Natural killer cell treated with Interleukin-12 subunit alpha and Interleukin-12 subunit beta and Interleukin-15 and Interleukin-18, amount 100 ng/mL, for 72 hours (primary cell): Measurements from ENCODE around the gene STK11IP. TPM values are rescaled to one million over a fixed set of nuclear protein-coding genes. Genes with fewer than 3 reads are reported as not detected.

ENCODE experiments used
- ATAC-seq, 2 donors: fragments of 150-1000 bp; cut with Tn5 transposase in 1 of 2; sonication (Bioruptor Pico), chemical (Tn5 transposase) in 1 of 2; 2 replicates each; pipeline ENCODE4 v1.10.0; 2021
- DNase-seq: peaks from one replicate; pipeline ENCODE4 v3.0.0; 2022; ENCODE audit warnings: low spot score
- H3K27ac Mint-ChIP-seq, 2 donors: 1 replicate in 1 of 2; 2 replicates in 1 of 2; pipeline ENCODE4 v1.8.0; 2022; ENCODE audit warnings: mixed read lengths in 2 of 2, mild to moderate bottlenecking in 1 of 2, moderate library complexity in 1 of 2
- H3K27me3 Mint-ChIP-seq, 2 donors: 1 replicate in 1 of 2; 2 replicates in 1 of 2; pipeline ENCODE4 v1.8.0; 2022; ENCODE audit warnings: mixed read lengths in 2 of 2
- H3K36me3 Mint-ChIP-seq: one replicate; pipeline ENCODE4 v1.8.0; 2022; ENCODE audit warnings: mixed read lengths
- H3K4me1 Mint-ChIP-seq, 2 donors: 1 replicate in 1 of 2; 2 replicates in 1 of 2; pipeline ENCODE4 v1.8.0; 2022; ENCODE audit warnings: low read depth in 2 of 2, mixed read lengths in 2 of 2, mild to moderate bottlenecking in 1 of 2
- H3K4me3 Mint-ChIP-seq: one replicate; pipeline ENCODE4 v1.8.0; 2022; ENCODE audit warnings: mixed read lengths
- H3K9me3 Mint-ChIP-seq: 2 replicates; pipeline ENCODE4 v1.8.0; 2022; ENCODE audit warnings: mixed read lengths
- total RNA-seq, 2 donors: library from RNA; stranded (reverse); gene quantifications; one replicate each; pipeline ENCODE4 v1.2.3, GENCODE V29; 2022

The STK11IP gene
- total RNA-seq, 2 donors from 2014 or later = 27.7 to 50.7 TPM

DNA sequence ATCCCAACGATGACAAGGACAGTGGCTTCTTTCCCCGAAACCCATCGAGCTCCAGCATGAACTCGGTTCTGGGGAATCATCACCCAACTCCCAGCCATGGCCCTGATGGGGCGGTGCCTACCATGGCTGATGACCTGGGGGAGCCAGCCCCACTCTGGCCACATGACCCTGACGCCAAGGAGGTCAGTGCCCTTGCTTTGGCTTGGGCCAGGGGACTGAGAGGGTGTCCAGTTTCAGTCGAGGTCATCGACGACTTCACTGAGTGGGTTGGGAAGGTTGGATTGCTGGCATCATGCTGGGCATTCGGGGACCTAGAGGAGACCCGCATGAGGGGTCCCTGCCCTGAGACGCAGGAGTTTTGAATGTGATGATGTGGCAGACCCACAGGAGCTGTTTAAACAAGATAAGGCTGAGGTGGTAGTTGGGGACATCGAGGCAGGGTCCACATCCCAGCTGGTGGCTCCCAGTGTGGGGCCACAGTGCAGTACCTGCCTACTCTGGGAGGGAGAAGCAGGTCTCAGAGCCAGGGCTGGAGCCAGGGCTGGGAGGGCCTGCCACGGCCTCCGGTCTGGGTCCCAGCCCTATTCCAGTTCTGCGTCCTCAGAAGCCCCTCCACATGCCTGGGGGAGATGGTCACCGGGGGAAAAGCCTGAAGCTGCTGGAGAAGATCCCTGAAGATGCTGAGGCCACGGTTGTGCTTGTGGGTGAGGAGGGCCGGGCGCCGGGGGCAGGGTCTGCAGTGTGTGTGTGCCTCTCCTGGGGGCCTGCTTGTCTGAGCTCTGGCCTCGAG, 35.8 kb downstream of the STK11IP start:
- no peaks in the 10 kb centered on the region for H3K36me3 Mint-ChIP-seq
- H3K4me1 Mint-ChIP-seq = no peaks in the 10 kb centered on the region
- H3K4me3 Mint-ChIP-seq = no peak overlapping the region
- H3K9me3 Mint-ChIP-seq = no peaks in the 10 kb centered on the region
- ATAC-seq = no peak
- H3K27me3 Mint-ChIP-seq = peaks cover 8 to 15% of the 10 kb centered on the region in 2 donors
- no peak overlapping the region for H3K27ac Mint-ChIP-seq
- no peak for DNase-seq

DNA sequence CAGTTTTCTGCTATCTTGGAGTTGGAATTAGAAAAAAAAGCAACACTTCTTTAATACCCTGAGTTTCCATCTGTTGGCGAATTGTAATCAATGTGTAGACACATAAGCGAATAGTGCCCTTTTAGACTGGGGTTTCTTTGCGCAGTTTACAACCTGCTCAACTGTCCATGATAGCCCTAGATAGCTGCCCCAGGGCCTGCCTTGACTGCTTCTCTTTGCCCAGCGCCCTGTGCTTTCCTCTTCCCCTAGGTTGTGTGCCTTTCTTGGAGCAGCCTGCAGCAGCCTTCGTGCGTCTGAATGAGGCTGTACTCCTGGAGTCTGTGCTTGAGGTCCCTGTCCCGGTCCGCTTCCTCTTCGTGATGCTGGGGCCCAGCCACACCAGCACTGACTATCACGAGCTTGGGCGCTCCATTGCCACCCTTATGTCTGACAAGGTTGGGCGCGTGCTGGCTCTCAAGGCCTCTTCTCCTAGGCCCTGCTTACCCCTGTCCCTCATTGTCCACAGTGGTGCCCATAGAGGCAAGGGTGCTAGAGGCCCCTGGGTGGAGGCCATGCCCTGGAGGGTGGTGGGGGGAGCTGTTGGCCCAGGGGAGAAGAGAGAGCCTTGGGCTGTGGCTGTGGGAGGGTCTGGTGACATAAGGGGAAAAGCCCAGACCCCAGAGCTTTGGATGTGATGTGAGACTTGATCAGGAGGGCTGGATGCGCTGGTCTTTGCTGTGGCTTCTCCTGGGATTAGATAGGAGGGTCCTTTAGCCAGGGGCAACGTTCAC, 36.7 kb downstream of the STK11IP start:
- Mint-ChIP-seq H3K4me3 (no peak overlapping the region), H3K4me1 (peaks cover 0 to 6% of the 10 kb centered on the region in 2 donors), H3K36me3 (no peaks in the 10 kb centered on the region), H3K9me3 (no peaks in the 10 kb centered on the region), H3K27me3 (peaks cover 8 to 13% of the 10 kb centered on the region in 2 donors), H3K27ac (no peak overlapping the region)
- no peak for ATAC-seq
- DNase-seq = no peak

DNA sequence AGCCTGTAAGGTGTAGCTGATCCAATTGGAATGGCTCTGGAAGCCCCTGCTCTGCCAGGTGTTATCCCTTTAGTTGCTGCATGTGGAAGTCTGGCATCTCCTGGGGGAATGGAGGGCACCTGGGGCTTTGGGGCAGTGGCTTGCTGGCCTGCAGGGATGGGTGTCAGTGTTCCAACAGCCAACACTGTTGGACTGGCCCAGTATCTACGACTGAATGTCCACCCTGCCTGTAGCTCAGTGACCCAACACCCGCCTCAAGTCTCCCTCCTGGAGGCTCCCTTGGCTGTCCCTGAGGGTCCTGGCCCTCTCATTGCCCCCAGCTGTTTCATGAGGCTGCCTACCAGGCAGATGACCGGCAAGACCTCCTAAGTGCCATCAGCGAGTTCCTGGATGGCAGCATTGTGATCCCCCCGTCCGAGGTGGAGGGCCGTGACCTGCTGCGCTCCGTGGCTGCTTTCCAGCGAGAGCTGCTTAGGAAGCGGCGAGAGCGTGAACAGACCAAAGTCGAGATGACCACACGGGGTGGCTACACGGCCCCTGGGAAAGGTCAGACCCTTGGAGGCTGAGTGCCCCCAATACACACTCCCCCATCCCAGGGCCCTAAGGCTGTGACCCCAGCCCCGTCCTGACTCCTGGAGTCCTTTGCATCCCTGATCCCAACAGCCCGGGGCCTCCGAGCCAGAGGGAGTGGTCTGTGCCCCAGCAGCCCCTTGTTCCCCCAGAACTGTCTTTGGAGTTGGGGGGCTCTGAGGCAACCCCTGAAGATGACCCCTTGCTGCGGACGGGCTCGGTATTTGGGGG, 37.5 kb downstream of the STK11IP start:
- no peak for ATAC-seq
- no peak overlapping the region for H3K27ac Mint-ChIP-seq
- no peaks in the 10 kb centered on the region for H3K36me3 Mint-ChIP-seq
- H3K4me1 Mint-ChIP-seq = peaks cover 0 to 6% of the 10 kb centered on the region in 2 donors
- no peaks in the 10 kb centered on the region for H3K9me3 Mint-ChIP-seq
- no peak for DNase-seq
- no peak overlapping the region for H3K4me3 Mint-ChIP-seq
- peaks cover 8 to 12% of the 10 kb centered on the region in 2 donors for H3K27me3 Mint-ChIP-seq

DNA sequence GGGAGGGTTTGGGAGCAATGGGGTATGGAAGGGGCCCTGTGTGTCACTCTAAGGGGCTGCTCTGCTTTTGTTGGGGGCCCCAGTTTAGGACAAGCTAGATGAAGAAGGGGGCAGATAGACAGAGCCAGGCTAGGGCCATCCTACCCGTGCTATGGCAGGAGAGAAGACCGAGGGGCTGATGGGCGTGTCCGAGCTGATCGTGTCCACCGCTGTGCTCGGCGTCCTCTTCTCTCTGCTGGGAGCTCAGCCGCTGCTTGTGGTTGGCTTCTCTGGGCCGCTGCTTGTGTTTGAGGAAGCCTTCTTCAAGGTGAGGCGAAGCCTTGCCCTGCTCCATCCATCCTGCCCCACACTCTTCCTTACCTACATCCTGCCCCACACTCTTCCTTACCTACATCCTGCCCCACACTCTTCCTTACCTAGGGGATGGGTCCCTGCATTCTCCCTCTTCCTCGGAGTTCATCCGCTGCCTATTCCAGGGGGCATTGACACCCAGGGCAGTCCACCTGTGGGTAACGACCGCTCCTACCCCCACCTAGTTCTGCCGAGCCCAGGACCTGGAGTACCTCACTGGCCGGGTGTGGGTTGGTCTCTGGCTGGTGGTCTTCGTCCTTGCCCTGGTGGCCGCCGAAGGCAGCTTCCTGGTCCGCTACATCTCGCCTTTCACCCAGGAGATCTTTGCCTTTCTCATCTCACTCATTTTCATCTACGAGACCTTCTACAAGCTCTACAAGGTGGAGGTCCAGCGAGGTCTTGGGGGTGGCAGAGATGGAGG, 38.7 kb downstream of the STK11IP start:
- no peak for ATAC-seq
- Mint-ChIP-seq H3K27me3 (peaks cover 8 to 10% of the 10 kb centered on the region in 2 donors), H3K27ac (no peak overlapping the region), H3K36me3 (no peaks in the 10 kb centered on the region), H3K9me3 (no peaks in the 10 kb centered on the region), H3K4me3 (no peak overlapping the region), H3K4me1 (peaks cover 0 to 6% of the 10 kb centered on the region in 2 donors)
- no peak for DNase-seq

- Mint-ChIP-seq H3K9me3 (no peaks in the 10 kb centered on the region), H3K36me3 (no peaks in the 10 kb centered on the region), H3K27ac (no peak overlapping the region), H3K4me3 (no peak overlapping the region), H3K27me3 (peaks cover 8 to 13% of the 10 kb centered on the region in 2 donors), H3K4me1 (peaks cover 0 to 6% of the 10 kb centered on the region in 2 donors)
- no peak for DNase-seq
- ATAC-seq = no peak
Observed at GRCh38 chr2:219636941-219637841, 39.5 kb downstream of the STK11IP start.

DNA sequence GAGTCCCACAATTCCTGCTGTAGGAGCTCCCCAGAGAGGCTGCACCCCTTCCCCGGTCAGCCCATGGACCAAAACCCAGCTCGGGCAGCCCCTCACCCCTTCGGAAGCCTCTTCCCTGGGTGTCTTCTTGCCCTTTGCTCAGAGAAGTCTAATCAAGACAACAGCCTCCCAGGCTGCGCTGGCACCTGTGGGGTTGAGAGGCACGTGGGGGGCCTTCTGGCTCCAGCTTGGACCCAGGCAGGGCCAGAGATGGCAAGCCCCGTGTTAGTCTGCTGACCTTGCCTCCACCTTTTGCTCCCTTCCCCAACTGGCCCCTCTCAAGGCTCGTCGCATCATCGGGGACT, 40.2 kb downstream of the STK11IP start:
- Mint-ChIP-seq H3K36me3 (no peaks in the 10 kb centered on the region), H3K27ac (no peak overlapping the region), H3K9me3 (no peaks in the 10 kb centered on the region), H3K4me3 (no peak overlapping the region), H3K4me1 (peaks cover 3 to 11% of the 10 kb centered on the region in 2 donors), H3K27me3 (peaks cover 8 to 13% of the 10 kb centered on the region in 2 donors)
- ATAC-seq = no peak
- no peak for DNase-seq

DNA sequence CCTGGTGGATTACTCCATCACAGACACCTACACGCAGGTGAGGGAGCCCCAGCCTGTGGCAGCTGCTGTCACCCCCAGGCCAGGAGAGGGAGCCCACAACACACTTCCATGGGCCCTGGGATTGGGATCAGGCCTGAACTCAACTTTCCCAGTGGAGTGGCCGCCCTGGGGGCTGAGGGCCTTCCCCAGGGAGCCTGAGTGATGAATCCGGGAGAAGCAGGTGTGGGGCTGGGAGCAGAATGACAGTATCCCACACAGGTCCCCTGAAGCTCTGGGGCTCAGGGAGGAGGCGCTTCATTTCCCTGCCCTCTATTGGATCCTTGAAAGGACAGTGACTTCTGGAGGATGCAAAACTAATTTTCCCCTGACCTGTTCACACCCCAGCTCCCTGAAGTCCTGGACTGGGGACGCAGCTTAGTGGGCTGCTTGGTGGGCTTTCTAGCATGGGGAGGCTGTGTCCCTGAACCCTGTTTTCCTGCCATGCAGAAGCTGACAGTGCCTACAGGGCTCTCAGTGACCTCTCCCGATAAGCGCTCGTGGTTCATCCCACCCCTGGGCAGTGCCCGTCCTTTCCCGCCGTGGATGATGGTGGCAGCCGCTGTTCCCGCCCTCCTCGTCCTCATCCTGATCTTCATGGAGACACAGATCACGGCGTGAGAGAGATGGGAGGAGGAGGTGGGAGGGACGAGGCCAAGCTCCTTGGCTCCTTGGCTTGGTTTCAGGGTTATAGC, 40.7 kb downstream of the STK11IP start:
- ATAC-seq (no peak), DNase-seq (no peak)
- Mint-ChIP-seq H3K9me3 (no peaks in the 10 kb centered on the region), H3K36me3 (no peaks in the 10 kb centered on the region), H3K27me3 (peaks cover 8 to 13% of the 10 kb centered on the region in 2 donors), H3K4me3 (no peak overlapping the region), H3K4me1 (peaks cover 5 to 12% of the 10 kb centered on the region in 2 donors), H3K27ac (no peak overlapping the region)

- Mint-ChIP-seq H3K27ac (no peak overlapping the region), H3K4me1 (peaks cover 5 to 12% of the 10 kb centered on the region in 2 donors), H3K36me3 (no peaks in the 10 kb centered on the region), H3K4me3 (no peak overlapping the region), H3K27me3 (peaks cover 8 to 11% of the 10 kb centered on the region in 2 donors), H3K9me3 (no peaks in the 10 kb centered on the region)
- ATAC-seq (no peak), DNase-seq (no peak)
Observed at GRCh38 chr2:219638948-219639755, 41.5 kb downstream of the STK11IP start.

- no peak overlapping the region for H3K27ac Mint-ChIP-seq
- no peak overlapping the region for H3K4me3 Mint-ChIP-seq
- H3K27me3 Mint-ChIP-seq = peaks cover 15 to 18% of the 10 kb centered on the region in 2 donors
- H3K36me3 Mint-ChIP-seq = no peaks in the 10 kb centered on the region
- H3K4me1 Mint-ChIP-seq = peaks cover 5 to 12% of the 10 kb centered on the region in 2 donors
- DNase-seq (no peak), ATAC-seq (no peak)
- no peaks in the 10 kb centered on the region for H3K9me3 Mint-ChIP-seq
Observed at GRCh38 chr2:219641390-219642068, 43.9 kb downstream of the STK11IP start.

DNA sequence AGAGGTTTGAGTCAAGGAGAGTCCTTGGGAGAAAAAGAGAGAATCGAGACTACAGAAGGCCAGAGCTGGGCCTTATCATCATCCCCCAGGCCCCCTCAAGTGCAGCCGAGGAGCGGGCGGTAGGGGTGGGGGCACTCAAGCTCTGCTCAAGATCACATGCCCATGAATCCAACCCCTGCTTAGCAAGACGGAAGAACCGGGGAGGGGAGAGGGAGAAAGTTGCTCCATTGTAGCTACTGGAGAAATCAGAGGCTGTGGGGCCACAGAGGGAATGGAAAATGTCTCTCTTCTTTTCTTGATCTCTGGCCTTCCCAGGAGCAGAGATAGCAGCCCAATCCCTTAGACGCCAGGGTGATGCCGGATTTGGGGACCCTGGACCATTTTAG, 44.4 kb downstream of the STK11IP start:
- no peak overlapping the region for H3K4me3 Mint-ChIP-seq
- H3K9me3 Mint-ChIP-seq = no peaks in the 10 kb centered on the region
- H3K36me3 Mint-ChIP-seq = no peaks in the 10 kb centered on the region
- peaks cover 14 to 16% of the 10 kb centered on the region in 2 donors for H3K27me3 Mint-ChIP-seq
- peaks cover 5 to 12% of the 10 kb centered on the region in 2 donors for H3K4me1 Mint-ChIP-seq
- ATAC-seq = no peak
- no peak for DNase-seq
- H3K27ac Mint-ChIP-seq = no peak overlapping the region

GRCh38 chr2:219642465-219643083, 44.9 kb downstream of the STK11IP start:
- no peaks in the 10 kb centered on the region for H3K9me3 Mint-ChIP-seq
- no peak overlapping the region for H3K4me3 Mint-ChIP-seq
- no peak overlapping the region for H3K27ac Mint-ChIP-seq
- H3K27me3 Mint-ChIP-seq = peaks cover 10 to 16% of the 10 kb centered on the region in 2 donors
- DNase-seq (peak; percentile 90), ATAC-seq (peak; percentile 93 to 96)
- peaks cover 5 to 12% of the 10 kb centered on the region in 2 donors for H3K4me1 Mint-ChIP-seq
- H3K36me3 Mint-ChIP-seq = no peaks in the 10 kb centered on the region
